LNCaP clone FGC (cell line): ENCODE results near the gene ZFAND3.
"Not testable (repeated sequence)": the region's sequence is repeated elsewhere in the genome, so short reads cannot be mapped to it uniquely, and the experiment has no call there.

Experiments
- DNase-seq: peaks from one replicate; pipeline ENCODE4 v3.0.0-alpha.2; 2011; ENCODE audit warnings: low read depth
- H3K4me3 ChIP-seq: 2 replicates; pipeline ENCODE4 v1.5.1; 2011; ENCODE audit warnings: mild to moderate bottlenecking, low read depth, low read length, control low read depth
- CTCF ChIP-seq: IDR thresholded peaks from 2 replicates; pipeline ENCODE4 v1.5.1; 2012; ENCODE audit warnings: mild to moderate bottlenecking; ENCODE audit not compliant: control insufficient read depth, insufficient read depth; ENCODE audit errors: extremely low read depth

ZFAND3 gene

GRCh38 chr6:38116248-38116647 is 296.7 kb downstream of the ZFAND3 start:
- no peak for DNase-seq
- no peak for TF ChIP-seq CTCF
- no peak overlapping the region for H3K4me3 ChIP-seq

GRCh38 chr6:38117281-38117680 is 297.8 kb downstream of the ZFAND3 start:
- TF ChIP-seq CTCF, result no peak
- no peak overlapping the region for H3K4me3 ChIP-seq
- DNase-seq, result no peak

- DNase-seq, result no peak
- TF ChIP-seq CTCF, result no peak
- no peak overlapping the region for H3K4me3 ChIP-seq
These were observed 299.4 kb downstream of the ZFAND3 start for GRCh38 chr6:38118791-38119365.

- H3K4me3 ChIP-seq, result no peak overlapping the region
- no peak for DNase-seq
- no peak for TF ChIP-seq CTCF
These were observed 300.0 kb downstream of the ZFAND3 start for GRCh38 chr6:38119516-38119915.

GRCh38 chr6:38124224-38124926 is 304.8 kb downstream of the ZFAND3 start:
- DNase-seq, H3K4me3 ChIP-seq: not testable (repeated sequence)

GRCh38 chr6:38127284-38127683 is 307.8 kb downstream of the ZFAND3 start:
- TF ChIP-seq CTCF, result no peak
- no peak overlapping the region for H3K4me3 ChIP-seq
- DNase-seq, result no peak

- no peak overlapping the region for H3K4me3 ChIP-seq
- no peak for TF ChIP-seq CTCF
- no peak for DNase-seq
These were observed 312.0 kb downstream of the ZFAND3 start for GRCh38 chr6:38131527-38131965.
